Stimulated activated CD4-positive, alpha-beta T cell treated with anti-CD3 and anti-CD28 coated beads, Interleukin-4, amount 100 ng/mL, for 24 hours (primary cell): ENCODE measurements around the gene LVRN.
"Not testable (repeated sequence)": the region's sequence is repeated elsewhere in the genome, so short reads cannot be mapped to it uniquely, and the experiment has no call there.

ENCODE experiments used
- DNase-seq: peaks from one replicate; pipeline ENCODE4 v3.0.0-alpha.2; 2020

LVRN gene, protein sequence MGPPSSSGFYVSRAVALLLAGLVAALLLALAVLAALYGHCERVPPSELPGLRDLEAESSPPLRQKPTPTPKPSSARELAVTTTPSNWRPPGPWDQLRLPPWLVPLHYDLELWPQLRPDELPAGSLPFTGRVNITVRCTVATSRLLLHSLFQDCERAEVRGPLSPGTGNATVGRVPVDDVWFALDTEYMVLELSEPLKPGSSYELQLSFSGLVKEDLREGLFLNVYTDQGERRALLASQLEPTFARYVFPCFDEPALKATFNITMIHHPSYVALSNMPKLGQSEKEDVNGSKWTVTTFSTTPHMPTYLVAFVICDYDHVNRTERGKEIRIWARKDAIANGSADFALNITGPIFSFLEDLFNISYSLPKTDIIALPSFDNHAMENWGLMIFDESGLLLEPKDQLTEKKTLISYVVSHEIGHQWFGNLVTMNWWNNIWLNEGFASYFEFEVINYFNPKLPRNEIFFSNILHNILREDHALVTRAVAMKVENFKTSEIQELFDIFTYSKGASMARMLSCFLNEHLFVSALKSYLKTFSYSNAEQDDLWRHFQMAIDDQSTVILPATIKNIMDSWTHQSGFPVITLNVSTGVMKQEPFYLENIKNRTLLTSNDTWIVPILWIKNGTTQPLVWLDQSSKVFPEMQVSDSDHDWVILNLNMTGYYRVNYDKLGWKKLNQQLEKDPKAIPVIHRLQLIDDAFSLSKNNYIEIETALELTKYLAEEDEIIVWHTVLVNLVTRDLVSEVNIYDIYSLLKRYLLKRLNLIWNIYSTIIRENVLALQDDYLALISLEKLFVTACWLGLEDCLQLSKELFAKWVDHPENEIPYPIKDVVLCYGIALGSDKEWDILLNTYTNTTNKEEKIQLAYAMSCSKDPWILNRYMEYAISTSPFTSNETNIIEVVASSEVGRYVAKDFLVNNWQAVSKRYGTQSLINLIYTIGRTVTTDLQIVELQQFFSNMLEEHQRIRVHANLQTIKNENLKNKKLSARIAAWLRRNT

DNA sequence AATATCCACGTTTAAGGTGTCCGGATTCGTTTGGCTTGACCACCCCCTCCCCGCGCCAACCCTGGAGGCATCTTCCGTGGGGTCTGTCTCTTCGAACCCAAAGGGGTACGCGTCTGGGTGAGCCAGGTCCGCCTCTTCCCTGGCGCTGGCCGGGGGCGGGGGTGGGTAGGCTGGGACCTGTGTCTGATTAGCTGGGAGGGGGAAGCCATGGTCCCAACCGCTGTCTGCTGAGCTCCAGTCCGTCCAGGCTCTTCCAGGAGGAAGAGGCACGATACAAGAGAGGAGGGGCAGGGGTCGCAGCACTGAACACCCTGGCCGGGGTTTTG, at the start of gene LVRN:
Gene LVRN, plus strand, starts transcription at position 237 of the 326 bp plus-strand sequence. CDS start 143 bp downstream, outside the sequence.
- no peak for DNase-seq

DNA sequence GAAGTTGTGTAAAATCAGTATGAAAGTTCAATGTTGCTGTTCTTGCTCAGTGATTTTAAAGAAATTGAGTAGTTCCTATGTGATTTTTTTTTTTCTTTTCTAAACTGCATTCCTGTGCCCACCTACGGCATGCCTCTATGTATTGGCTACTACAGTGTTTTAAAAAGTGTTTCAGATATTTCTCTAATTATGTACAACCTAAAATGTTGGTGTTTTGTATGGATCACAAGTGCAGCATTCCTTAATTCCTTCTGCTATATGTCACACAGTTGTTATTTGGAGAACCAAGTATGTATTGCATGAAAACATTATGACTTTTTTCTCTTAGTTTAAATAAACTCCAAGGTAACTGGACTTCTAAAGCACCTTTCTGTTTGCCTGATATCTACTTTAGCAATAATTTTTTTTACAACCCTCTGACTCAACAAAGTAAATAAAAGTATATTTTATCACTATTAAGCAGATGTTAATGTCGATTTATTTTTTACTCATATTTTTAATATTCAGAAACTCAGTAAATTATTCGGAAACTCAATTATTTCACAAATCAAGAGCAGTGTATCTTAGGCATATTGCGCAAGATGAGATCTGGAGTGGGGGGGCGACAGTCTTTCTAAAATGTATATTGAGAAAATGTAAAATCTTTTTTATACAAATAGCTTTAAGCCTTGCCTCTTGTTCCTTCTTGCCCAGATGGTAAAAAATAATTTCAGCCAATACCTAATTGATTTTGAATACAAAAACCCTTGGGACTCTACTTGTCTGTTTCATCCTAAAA, 48.5 kb upstream of the LVRN start:
- not testable (repeated sequence) for DNase-seq

DNA sequence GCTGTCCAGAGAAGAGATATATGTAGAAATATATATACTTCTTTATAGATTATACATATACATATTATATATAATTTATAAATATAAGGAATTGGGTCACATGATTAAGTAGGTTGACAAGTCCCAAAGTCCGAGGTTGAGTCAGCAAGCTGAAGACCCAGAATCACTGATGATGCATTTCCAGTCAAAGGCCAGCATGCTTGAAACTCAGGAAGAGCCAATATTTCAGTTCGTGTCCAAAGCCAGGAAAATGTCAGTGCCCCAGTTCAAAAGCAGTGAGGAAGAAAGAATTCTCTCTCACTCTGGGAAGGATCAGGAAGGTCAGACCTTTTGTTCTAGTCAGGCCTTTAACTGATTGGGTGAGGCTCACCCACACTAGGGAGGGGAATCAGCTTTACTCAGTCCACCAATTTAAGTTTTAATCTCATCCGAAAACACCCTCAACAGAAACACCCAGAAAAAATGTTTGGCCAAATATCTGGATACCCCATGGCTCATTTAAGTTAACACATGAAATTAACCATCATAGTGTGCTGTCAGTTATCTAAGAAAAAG, 42.0 kb upstream of the LVRN start:
- no peak for DNase-seq

DNA sequence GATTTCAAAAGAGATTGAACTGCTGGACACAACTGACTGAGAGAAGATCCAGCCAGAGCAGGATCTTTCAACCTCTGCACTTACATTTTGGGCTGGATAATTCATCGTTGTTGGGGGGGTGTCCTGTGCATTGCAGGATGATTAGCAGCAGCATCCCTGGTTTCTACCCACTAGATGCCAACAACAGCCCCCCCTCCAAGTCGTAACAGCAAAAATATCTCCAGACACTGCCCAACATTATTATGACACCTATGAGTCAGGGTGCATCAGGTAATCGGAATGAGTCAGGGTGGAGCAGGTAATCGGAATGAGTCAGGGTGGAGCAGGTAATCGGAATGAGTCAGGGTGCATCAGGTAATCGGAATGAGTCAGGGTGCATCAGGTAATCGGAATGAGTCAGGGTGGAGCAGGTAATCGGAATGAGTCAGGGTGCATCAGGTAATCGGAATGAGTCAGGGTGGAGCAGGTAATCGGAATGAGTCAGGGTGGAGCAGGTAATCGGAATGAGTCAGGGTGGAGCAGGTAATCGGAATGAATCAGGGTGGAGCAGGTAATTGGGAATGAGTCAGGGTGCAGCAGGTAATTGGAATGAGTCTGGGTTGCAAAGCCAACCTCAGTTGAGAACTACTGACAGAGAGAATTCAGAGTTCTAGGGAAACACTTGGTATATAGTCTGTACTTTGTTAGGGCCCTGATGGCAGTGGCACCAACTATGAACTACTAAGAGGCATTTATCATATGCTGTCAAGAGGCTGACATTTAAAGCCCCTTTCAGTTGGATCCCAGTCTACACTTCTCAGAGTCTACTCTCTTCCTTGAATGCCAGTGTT, 33.5 kb upstream of the LVRN start:
- DNase-seq, result not testable (repeated sequence)

DNA sequence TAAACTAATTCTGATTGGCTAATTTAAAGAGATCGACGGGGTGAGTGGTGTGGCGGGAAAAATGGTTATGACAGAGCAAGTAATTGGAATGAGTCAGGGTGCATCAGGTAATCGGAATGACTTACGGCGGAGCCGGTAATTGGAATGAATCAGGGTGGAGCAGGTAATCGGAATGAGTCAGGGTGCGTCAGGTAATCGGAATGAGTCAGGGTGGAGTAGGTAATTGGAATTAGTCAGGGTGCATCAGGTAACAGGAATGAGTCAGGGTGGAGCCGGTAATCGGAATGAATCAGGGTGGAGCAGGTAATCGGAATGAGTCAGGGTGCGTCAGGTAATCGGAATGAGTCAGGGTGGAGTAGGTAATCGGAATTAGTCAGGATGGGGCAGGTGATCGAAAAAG, 32.1 kb upstream of the LVRN start:
- not testable (repeated sequence) for DNase-seq

DNA sequence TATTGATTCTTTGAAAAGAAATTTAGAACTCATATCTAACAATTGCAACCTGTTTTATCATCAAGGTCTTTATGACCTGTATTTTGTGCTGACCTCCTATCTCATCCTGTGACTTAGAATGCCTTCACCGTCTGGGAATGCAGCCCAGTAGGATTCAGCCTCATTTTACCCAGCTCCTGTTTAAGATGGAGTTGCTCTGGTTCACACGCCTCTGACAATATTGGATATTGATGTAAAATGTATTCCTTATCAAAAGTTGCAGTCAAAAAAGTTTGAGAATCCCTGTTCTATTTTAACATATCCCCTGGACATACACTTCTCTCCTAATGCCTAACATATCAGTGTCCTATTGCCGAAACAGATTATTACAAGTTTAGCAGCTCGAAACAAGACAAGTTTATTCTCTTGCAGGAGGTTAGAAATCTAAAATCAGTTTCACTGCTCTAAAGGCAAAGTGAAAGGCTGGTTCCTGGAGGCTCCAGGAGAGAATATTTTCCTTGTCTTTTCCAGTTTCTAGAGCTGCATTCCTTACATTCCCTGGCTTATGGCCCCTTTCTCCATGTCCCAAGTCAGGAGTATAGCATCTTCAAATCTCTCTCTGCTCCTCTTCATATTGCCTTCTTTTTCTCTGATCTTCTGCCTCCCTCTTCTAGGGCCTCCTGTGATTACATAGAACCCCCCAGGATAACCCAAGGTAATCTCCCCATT, 31.5 kb upstream of the LVRN start:
- no peak for DNase-seq

DNA sequence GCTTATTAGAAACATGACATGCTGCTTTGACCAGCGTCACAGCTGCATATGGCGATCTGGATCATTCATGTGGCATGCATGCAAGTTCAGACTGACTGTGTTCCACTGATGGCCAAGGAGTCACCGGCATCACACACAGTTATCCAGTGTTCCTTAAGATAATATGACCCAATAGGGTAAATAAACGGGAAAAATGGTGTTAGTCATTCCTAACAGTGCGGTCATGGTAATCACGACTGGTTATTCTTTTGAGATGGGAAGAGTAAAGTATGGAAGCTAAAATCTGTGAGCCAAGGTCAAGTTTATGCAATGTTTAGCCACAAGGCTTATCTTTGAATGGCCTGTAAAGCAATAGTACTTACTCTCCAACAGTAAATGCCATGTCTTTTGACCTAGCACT, 29.3 kb upstream of the LVRN start:
- no peak for DNase-seq

DNA sequence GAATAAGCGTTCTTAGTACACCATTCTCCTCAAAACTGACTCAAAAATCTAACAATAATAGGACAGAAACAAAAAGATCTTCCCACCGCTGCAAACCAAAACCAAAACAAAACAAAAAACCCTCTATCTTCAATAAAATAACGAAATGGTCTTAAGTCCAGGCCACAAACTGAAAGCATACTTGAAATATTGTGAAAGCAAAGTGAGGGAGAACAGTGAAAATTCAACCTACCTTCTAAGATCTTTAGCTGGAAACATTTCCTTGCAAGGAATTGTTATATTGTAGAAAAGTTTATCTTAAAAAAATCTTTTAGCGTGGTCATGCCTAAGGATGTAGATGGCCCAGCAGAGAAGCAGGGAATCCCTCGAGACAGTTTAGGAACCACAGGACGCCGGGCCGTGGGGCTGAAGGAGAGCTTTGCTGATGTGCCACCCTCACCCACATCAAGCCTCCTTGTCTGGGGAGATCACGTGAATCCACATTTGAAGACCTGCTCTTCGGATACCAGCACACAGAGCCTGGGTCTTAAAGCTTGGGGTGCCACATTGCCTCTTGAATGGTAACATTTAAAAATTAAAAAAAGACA, 27.8 kb upstream of the LVRN start:
- DNase-seq, result no peak

DNA sequence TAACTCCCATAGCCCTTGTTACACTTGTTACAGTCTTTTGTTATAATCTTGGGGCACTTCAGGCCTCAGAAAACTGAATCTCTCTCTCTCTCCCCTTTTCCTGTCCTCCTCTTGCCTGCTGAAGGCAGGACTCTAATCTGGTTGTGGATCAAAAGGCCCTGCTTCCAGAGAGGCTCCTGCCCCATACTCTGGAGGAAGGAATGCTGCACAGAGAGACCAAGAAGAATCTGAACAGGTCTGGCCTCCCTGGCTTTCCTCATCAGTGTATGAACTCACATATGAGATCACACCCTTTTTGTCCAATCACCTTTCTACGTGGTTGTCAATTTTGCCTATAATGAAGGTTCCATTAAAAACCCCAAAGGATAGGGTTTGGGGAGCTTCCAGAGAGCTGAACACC, 26.2 kb upstream of the LVRN start:
- no peak for DNase-seq

DNA sequence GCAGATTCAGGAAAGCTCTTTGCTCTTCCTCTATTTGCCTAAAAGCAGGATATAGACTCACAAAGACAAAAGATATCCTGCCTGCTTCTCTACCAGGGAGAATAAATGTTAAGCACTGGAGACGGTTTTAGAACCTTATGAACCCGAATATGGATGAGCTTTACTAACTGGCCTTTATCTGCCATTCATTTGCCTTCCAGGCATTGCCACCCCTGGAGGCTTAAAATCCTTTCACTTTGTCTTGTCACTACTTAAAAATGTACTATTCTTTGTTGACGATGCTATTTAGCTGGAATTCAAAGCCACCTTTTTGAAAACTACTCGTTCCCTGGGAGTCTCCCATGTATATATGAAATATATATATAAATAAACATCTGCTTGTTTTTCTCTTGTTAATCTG, 23.2 kb upstream of the LVRN start:
- DNase-seq, result no peak

DNA sequence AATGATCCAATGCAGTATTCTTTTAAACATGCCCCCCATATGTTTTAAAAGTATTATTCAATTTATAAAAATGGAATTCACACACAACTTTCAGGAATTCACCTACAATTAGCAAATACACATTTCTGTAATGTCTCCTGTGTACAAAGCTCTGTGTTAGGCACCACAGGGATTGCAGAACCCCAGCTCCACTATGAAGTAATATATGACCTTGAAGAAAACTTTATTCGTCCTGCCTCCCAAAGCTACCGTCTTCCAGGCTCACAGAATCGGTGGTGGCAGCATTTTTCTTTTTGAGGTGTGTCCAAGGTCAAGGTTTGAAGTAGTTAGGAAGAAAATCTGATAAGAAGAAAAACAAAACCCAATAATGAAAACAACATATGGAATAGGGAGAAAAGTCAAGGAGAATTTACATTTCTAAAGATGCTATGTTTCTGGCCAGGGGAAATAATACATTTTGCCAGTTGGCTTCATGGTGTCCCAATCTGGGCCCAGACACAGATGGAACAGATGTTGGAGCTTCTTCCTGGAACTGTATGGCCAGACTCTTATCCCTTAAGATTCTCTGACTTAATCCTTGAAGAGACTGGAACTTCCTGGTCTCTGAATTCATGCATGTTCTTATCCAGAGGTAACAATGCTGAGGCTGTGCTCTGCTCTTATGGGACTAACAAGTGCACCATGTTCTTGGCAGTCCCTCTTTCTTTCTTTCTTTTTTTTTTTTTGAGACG, 22.0 kb upstream of the LVRN start:
- DNase-seq, result no peak

DNA sequence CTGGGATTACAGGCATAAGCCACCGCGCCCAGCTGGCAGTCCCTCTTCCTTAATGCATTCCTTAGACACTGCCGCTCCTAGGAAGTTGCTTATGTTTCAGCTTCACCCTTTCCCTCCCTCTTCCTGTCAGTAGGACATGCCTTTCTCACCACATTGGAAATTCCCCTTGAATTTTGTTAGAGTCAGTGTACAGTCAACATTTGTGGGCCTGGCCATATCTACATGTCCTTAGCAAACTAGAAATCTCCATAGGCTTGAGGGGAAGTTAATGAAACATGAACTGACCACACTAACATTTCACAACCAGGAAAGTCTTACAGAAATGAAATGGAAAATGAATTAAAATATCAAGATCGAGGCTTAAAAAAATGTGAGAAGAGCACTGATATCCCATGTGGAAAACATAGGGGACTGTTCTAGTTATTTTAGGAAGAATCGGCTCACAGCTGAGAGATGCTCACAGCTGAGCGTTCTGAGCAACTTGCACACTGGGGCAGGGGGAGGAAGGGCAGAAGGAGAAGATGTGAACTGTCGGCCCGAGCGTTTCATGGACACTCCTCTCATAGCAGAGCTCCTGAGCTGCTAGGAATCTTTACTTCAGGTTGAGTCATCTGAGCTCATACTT, 21.1 kb upstream of the LVRN start:
- DNase-seq, result no peak

DNA sequence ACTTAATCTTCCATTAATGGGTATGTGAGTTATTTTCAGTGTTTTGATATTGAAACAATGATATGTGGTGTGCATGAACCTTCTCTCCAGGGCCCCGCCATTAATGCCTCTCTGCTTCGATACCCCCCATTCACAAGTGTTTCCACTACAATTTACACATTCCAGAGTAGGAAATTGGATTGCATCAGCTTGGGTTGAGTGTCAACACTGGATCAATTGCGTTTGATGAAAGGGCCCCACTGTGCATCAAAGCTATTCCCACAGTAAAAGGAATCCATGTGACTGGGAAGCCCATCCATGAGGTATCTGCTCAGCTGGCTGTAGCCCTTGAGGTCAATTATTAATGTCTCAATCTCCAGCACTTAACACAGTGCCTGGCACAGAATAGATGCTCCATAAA, 17.8 kb upstream of the LVRN start:
- no peak for DNase-seq

DNA sequence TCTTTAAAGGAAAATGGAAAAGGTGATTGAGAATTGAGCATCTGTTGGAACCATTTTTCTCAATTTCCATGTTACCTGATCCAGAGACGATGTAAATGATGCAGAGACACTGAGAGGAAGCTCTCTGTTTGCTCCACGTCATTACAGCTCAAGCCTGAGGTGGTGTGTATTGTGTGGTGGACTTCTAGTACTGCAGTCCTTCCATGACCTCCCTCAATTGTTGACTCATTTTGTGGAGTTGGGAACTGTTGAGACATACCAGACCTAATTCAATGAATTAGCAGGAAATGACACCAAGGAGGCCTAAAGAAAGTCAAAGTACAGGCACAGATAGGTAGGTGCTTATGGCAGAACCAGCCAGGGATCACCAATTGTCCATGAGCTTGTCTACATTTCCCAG, 15.6 kb upstream of the LVRN start:
- no peak for DNase-seq

DNA sequence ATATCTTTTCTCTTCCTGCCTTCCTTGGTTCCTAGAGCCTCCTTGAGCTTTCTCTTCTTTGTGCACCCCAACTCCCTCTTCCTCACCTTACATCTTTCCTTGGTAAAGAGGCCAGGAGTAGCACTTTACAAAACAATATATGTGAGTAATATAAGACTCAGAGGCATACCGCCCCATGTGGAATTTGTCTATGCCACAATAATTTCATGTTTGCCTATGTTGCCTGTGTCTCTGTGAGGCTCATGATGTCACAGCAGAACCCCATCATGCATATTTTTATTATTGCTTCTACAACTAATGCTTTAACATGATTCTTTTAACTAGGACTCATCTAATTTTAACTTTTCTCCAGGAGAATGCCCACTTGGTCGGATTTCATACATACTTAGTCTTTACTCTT, 15.0 kb upstream of the LVRN start:
- no peak for DNase-seq

DNA sequence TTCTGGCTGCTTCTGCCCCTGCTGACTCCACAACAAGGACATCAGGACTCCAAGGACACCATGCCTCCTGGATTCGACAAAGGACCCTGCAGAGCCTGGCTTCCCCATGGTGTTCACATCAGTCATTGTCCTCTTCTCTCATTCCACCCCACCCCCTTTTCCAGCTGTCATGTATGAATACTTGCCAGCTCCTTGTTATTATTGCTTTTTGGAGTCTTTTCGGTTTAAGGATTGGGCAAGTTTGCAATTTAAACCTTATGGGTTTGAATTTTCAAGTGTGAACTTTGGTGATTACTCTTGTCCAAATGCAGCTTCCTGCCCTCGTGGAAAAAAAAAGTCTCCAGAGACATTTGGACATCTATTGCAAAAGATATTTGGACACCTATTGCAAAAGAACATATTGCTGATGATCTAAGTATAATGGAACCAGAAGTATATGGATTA, 14.2 kb upstream of the LVRN start:
- DNase-seq, result no peak

DNA sequence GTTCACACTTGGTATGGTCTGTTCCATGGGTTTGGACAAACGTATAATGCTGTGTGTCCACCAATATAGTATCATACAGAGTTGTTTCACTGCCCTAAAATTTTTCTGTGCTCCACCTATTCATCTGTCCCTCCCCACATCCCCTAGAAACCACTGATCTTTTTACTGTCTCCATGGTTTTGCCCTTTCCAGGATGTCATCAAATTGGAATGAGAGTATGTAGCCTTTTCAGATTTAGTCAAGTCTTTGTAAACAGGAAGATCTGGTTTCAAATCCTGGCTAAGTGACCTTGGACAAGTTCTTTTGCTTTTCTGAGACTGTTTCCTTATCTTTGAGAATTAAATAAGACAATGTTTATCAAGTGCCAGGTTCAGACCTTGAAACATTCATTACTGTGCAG, 13.2 kb upstream of the LVRN start:
- no peak for DNase-seq

DNA sequence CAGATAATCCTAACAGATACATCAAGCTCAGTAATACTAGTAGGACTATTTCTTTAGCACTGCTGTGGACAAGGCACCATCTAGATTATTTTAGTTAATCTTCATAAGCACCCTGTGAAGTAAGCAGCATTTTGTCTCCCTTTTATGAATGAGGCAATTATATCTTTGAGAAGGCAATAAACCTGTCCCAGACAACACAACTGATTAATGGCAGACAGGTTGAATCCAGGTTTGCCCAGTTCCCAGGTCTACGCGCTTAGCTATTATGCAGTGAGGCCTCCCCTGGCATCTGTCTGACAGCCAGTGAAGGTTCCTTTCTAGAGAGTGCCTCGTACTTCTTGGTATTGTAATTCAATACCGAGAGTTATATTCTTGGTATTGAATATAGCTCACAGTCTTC, 9.7 kb upstream of the LVRN start:
- DNase-seq, result no peak

DNA sequence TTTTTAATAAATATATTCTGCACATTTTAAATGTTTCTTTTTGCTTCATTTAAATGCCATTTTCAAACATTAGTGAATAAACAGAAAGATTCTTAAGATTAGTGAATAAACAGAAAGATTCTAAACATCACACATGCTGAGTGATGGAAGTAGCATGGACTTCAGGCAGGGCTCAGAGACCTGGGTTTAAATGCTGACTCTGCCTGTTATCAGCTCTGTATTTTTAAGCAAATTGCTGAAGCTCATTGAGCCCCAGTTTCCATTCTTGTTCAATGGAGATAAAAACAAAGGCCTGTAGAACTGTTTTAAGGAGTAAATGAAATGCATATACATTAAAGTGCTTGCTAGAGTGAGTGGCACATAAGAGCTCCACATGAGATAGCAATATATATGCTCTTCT, 8.1 kb upstream of the LVRN start:
- no peak for DNase-seq

DNA sequence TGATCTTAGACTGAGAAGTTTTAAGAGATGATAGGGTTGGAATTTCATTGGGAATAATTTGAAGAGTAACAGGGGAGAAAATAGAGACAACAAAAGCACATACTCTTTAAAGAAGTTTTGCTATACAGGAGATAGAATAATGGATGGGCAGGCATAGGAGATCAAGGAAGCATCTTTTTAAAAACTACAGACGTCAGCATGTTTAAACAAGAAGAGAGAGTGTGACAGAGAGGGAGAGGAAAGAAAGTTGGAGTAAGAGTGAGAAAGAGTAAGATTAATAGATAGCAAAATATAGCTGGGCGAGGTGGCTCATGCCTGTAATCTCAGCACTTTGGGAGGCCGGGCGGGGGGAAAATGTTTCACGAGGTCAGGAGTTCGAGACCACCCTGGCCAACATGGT, 5.3 kb upstream of the LVRN start:
- no peak for DNase-seq
